ENCODE measurements around the gene TM9SF3. TPM values are rescaled to one million over a fixed set of nuclear protein-coding genes. Genes with fewer than 3 reads are reported as not detected.
A peak's percentile ranks its signal among the peaks of the same experiment; 100 is the strongest.
"Not testable (repeated sequence)": the region's sequence is repeated elsewhere in the genome, so short reads cannot be mapped to it uniquely, and the experiment has no call there.

Gene TM9SF3
- total RNA-seq, 2 donors from 2014 or later: 73.7 to 75.2 TPM

GRCh38 chr10:96556003-96556402, 30.8 kb downstream of the TM9SF3 start:
- 29 to 38% methylated on average over 1 of the region's 1 CpG for WGBS, 2 donors
- Histone ChIP-seq H3K27ac (no peak overlapping the region), H3K27me3 (no peaks in the 10 kb centered on the region), H3K4me1 (peaks cover 12% of the 10 kb centered on the region), H3K4me3 (no peak overlapping the region), H3K9me3 (no peaks in the 10 kb centered on the region), H3K36me3 (replicated peaks in 1 of 2; ENCODE audit: insufficient read depth in 1 of 2, low read depth in 2 of 2) (peaks cover 0 to 3% of the 10 kb centered on the region in 2 donors)
- no peak for ATAC-seq
- intact Hi-C loops (cut with DNase I): no loop called here
- DNase-seq: peak in 2 of 4 donors; percentile 15 to 22
- TF ChIP-seq POLR2A (IDR thresholded peaks at IDR 0.05) (no peak), CTCF (IDR thresholded peaks at IDR 0.05) (peak in 6 of 7 experiments; percentile 18 to 40 (median 34))

- H3K27me3 ChIP-seq: no peaks in the 10 kb centered on the region
- H3K4me1 ChIP-seq: peaks cover 7% of the 10 kb centered on the region
- H3K9me3 ChIP-seq: no peaks in the 10 kb centered on the region
- H3K4me3 ChIP-seq: no peak overlapping the region
- H3K36me3 ChIP-seq (replicated peaks in 1 of 2; ENCODE audit: insufficient read depth in 1 of 2, low read depth in 2 of 2): peaks cover 0 to 5% of the 10 kb centered on the region in 2 donors
- H3K27ac ChIP-seq: no peak overlapping the region
- 84% methylated on average over 3 of the region's 3 CpGs for WGBS, 2 donors
- ATAC-seq: no peak
- TF ChIP-seq POLR2A (IDR thresholded peaks at IDR 0.05) (no peak), CTCF (IDR thresholded peaks at IDR 0.05) (no peak)
- intact Hi-C loops (cut with DNase I): no loop called here
- no peak for DNase-seq
Measured at GRCh38 chr10:96555330-96555729, 31.5 kb downstream of the TM9SF3 start.

GRCh38 chr10:96548589-96548988, 38.2 kb downstream of the TM9SF3 start:
- H3K4me1 ChIP-seq: no peaks in the 10 kb centered on the region
- no peaks in the 10 kb centered on the region for H3K9me3 ChIP-seq
- peak; percentile 35 to 66 (median 52) for DNase-seq
- H3K27me3 ChIP-seq: no peaks in the 10 kb centered on the region
- TF ChIP-seq POLR2A (IDR thresholded peaks at IDR 0.05): no peak
- TF ChIP-seq CTCF (IDR thresholded peaks at IDR 0.05): no peak
- intact Hi-C loops (cut with DNase I): no loop called here
- WGBS, 2 donors: 70 to 78% methylated on average over 5 of the region's 5 CpGs
- no peak overlapping the region for H3K27ac ChIP-seq
- peaks cover 7 to 12% of the 10 kb centered on the region in 2 donors for H3K36me3 ChIP-seq (replicated peaks in 1 of 2; ENCODE audit: insufficient read depth in 1 of 2, low read depth in 2 of 2)
- no peak for ATAC-seq
- no peak overlapping the region for H3K4me3 ChIP-seq

GRCh38 chr10:96545558-96545957, 41.3 kb downstream of the TM9SF3 start:
- DNase-seq; H3K9me3 ChIP-seq; H3K4me1 ChIP-seq; ATAC-seq; H3K4me3 ChIP-seq; intact Hi-C loops (cut with DNase I); H3K27ac ChIP-seq; H3K27me3 ChIP-seq: not testable (repeated sequence)
- H3K36me3 ChIP-seq (replicated peaks in 1 of 2; ENCODE audit: insufficient read depth in 1 of 2, low read depth in 2 of 2): peaks cover 7 to 13% of the 10 kb centered on the region in 2 donors
- WGBS, 2 donors: 84 to 88% methylated on average over 10 of the region's 10 CpGs

GRCh38 chr10:96541921-96542320, 44.9 kb downstream of the TM9SF3 start:
- Histone ChIP-seq H3K27me3 (no peaks in the 10 kb centered on the region), H3K36me3 (replicated peaks in 1 of 2; ENCODE audit: insufficient read depth in 1 of 2, low read depth in 2 of 2) (peaks cover 0 to 8% of the 10 kb centered on the region in 2 donors), H3K4me3 (no peak overlapping the region), H3K4me1 (no peaks in the 10 kb centered on the region), H3K9me3 (no peaks in the 10 kb centered on the region), H3K27ac (no peak overlapping the region)
- TF ChIP-seq CTCF (IDR thresholded peaks at IDR 0.05): no peak
- TF ChIP-seq POLR2A (IDR thresholded peaks at IDR 0.05): no peak
- intact Hi-C loops (cut with DNase I): no loop called here
- ATAC-seq (no peak), DNase-seq (no peak)
- 92 to 94% methylated on average over 2 of the region's 2 CpGs for WGBS, 2 donors

All from body of pancreas (tissue), 4 donors.